Activated CD4-positive, alpha-beta memory T cell treated with anti-CD3 and anti-CD28 coated beads, Interleukin-2, amount 10 ng/mL, durations not matched to agents 7 days and 5 days (primary cell): ENCODE data around the gene ZXDC. TPM values are rescaled to one million over a fixed set of nuclear protein-coding genes. Genes with fewer than 3 reads are reported as not detected.
A peak's percentile ranks its signal among the peaks of the same experiment; 100 is the strongest.

Source experiments
- CTCF ChIA-PET: fragments of 350-600 bp; sonication (Branson Sonifier 250); formaldehyde crosslinking; loops from one replicate; lab custom pipeline; 2021; ENCODE audit warnings: antibody characterized with exemption, inconsistent platforms; lab: Charles Lee
- POLR2A ChIA-PET: fragments of 350-600 bp; sonication (Branson Sonifier 250); formaldehyde crosslinking; loops from one replicate; lab custom pipeline; 2021; ENCODE audit warnings: antibody characterized with exemption; lab: Charles Lee
- DNase-seq: peaks from one replicate; pipeline ENCODE4 v3.0.0-alpha.2; 2020
- H3K27ac Mint-ChIP-seq: one replicate; pipeline ENCODE4 v1.8.0; 2021; ENCODE audit warnings: mild to moderate bottlenecking, mixed read lengths
- H3K27me3 Mint-ChIP-seq: one replicate; pipeline ENCODE4 v1.8.0; 2021; ENCODE audit warnings: mixed read lengths
- H3K36me3 Mint-ChIP-seq: one replicate; pipeline ENCODE4 v1.8.0; 2021; ENCODE audit warnings: low read depth, mixed read lengths
- H3K4me1 Mint-ChIP-seq: one replicate; pipeline ENCODE4 v1.8.0; 2021; ENCODE audit warnings: mixed read lengths
- H3K4me3 Mint-ChIP-seq: one replicate; pipeline ENCODE4 v1.8.0; 2021; ENCODE audit warnings: mild to moderate bottlenecking, mixed read lengths
- H3K9me3 Mint-ChIP-seq: one replicate; pipeline ENCODE4 v1.8.0; 2021; ENCODE audit warnings: mixed read lengths
- total RNA-seq, 2 experiments: library from RNA; stranded (reverse); gene quantifications; one replicate each; pipeline ENCODE4 v1.2.3, GENCODE V29; 2021

ZXDC gene
- total RNA-seq, 2 experiments from 2014 or later: 23.8 to 23.9 TPM

- Mint-ChIP-seq H3K36me3 (peaks cover 33% of the 10 kb centered on the region), H3K27ac (no peak overlapping the region), H3K27me3 (no peaks in the 10 kb centered on the region), H3K4me1 (no peaks in the 10 kb centered on the region), H3K9me3 (no peaks in the 10 kb centered on the region), H3K4me3 (no peak overlapping the region)
- DNase-seq: no peak
- ChIA-PET POLR2A (interaction anchor here (1.3 kb wide), 1 partner anchor 16 kb away, joined by 4 read pairs; the partner anchor contains the start of gene ZXDC), CTCF (no interaction called here)
Observed at GRCh38 chr3:126459763-126460127, 15.9 kb downstream of the ZXDC start.

GRCh38 chr3:126459111-126459762 is 16.5 kb downstream of the ZXDC start:
- no peaks in the 10 kb centered on the region for H3K9me3 Mint-ChIP-seq
- no peaks in the 10 kb centered on the region for H3K27me3 Mint-ChIP-seq
- H3K4me1 Mint-ChIP-seq: no peaks in the 10 kb centered on the region
- ChIA-PET POLR2A (interaction anchor here (1.3 kb wide), 1 partner anchor 16 kb away, joined by 4 read pairs; the partner anchor contains the start of gene ZXDC), CTCF (no interaction called here)
- H3K36me3 Mint-ChIP-seq: peaks cover 34% of the 10 kb centered on the region
- no peak overlapping the region for H3K4me3 Mint-ChIP-seq
- H3K27ac Mint-ChIP-seq: no peak overlapping the region
- DNase-seq: no peak

GRCh38 chr3:126456766-126457388 is 18.8 kb downstream of the ZXDC start:
- CTCF ChIA-PET: no interaction called here
- Mint-ChIP-seq H3K27me3 (no peaks in the 10 kb centered on the region), H3K27ac (no peak overlapping the region), H3K36me3 (peaks cover 35% of the 10 kb centered on the region), H3K4me1 (no peaks in the 10 kb centered on the region), H3K4me3 (no peak overlapping the region), H3K9me3 (no peaks in the 10 kb centered on the region)
- DNase-seq: no peak
- POLR2A ChIA-PET: interaction anchor here (1.4 kb wide), 1 partner anchor 10 kb away, joined by 3 read pairs; no protein-coding TSS in a partner anchor

GRCh38 chr3:126456211-126456610 is 19.5 kb downstream of the ZXDC start:
- Mint-ChIP-seq H3K4me1 (no peaks in the 10 kb centered on the region), H3K9me3 (no peaks in the 10 kb centered on the region), H3K27ac (no peak overlapping the region), H3K36me3 (peaks cover 35% of the 10 kb centered on the region), H3K4me3 (no peak overlapping the region), H3K27me3 (no peaks in the 10 kb centered on the region)
- CTCF ChIA-PET: no interaction called here
- POLR2A ChIA-PET: interaction anchor here (1.4 kb wide), 1 partner anchor 9 kb away, joined by 3 read pairs; no protein-coding TSS in a partner anchor
- no peak for DNase-seq

GRCh38 chr3:126454437-126455198 is 21.1 kb downstream of the ZXDC start:
- Mint-ChIP-seq H3K27ac (no peak overlapping the region), H3K27me3 (no peaks in the 10 kb centered on the region), H3K9me3 (no peaks in the 10 kb centered on the region), H3K4me3 (no peak overlapping the region), H3K36me3 (peaks cover 33% of the 10 kb centered on the region), H3K4me1 (no peaks in the 10 kb centered on the region)
- POLR2A ChIA-PET: no interaction called here
- DNase-seq: no peak
- CTCF ChIA-PET: no interaction called here

- no peak for DNase-seq
- Mint-ChIP-seq H3K4me3 (no peak overlapping the region), H3K27ac (no peak overlapping the region), H3K27me3 (no peaks in the 10 kb centered on the region), H3K9me3 (no peaks in the 10 kb centered on the region), H3K36me3 (peaks cover 33% of the 10 kb centered on the region), H3K4me1 (no peaks in the 10 kb centered on the region)
- CTCF ChIA-PET: no interaction called here
- POLR2A ChIA-PET: no interaction called here
Observed at GRCh38 chr3:126454025-126454424, 21.7 kb downstream of the ZXDC start.

- Mint-ChIP-seq H3K27me3 (no peaks in the 10 kb centered on the region), H3K4me3 (no peak overlapping the region), H3K27ac (no peak overlapping the region), H3K36me3 (peaks cover 26% of the 10 kb centered on the region), H3K4me1 (no peaks in the 10 kb centered on the region), H3K9me3 (no peaks in the 10 kb centered on the region)
- POLR2A ChIA-PET: interaction anchor here (2.1 kb wide), 1 partner anchor 22 kb away, joined by 4 read pairs; no protein-coding TSS in a partner anchor
- CTCF ChIA-PET: no interaction called here
- DNase-seq: no peak
Observed at GRCh38 chr3:126452213-126452612, 23.5 kb downstream of the ZXDC start.

- Mint-ChIP-seq H3K9me3 (no peaks in the 10 kb centered on the region), H3K36me3 (peaks cover 26% of the 10 kb centered on the region), H3K27ac (no peak overlapping the region), H3K4me3 (no peak overlapping the region), H3K27me3 (no peaks in the 10 kb centered on the region), H3K4me1 (no peaks in the 10 kb centered on the region)
- ChIA-PET CTCF (no interaction called here), POLR2A (interaction anchor here (2.1 kb wide), 1 partner anchor 23 kb away, joined by 4 read pairs; no protein-coding TSS in a partner anchor)
- no peak for DNase-seq
Observed at GRCh38 chr3:126451511-126451910, 24.2 kb downstream of the ZXDC start.

- no peak for DNase-seq
- H3K9me3 Mint-ChIP-seq: no peaks in the 10 kb centered on the region
- ChIA-PET POLR2A (no interaction called here), CTCF (no interaction called here)
- no peak overlapping the region for H3K27ac Mint-ChIP-seq
- no peaks in the 10 kb centered on the region for H3K27me3 Mint-ChIP-seq
- peaks cover 26% of the 10 kb centered on the region for H3K36me3 Mint-ChIP-seq
- no peak overlapping the region for H3K4me3 Mint-ChIP-seq
- H3K4me1 Mint-ChIP-seq: no peaks in the 10 kb centered on the region
Observed at GRCh38 chr3:126450744-126451143, 24.9 kb downstream of the ZXDC start.

- H3K9me3 Mint-ChIP-seq: no peaks in the 10 kb centered on the region
Observed at GRCh38 chr3:126450219-126450618, 25.5 kb downstream of the ZXDC start.

GRCh38 chr3:126449621-126450051 is 26.1 kb downstream of the ZXDC start:
- no peak for DNase-seq
- POLR2A ChIA-PET: no interaction called here

More at GRCh38 chr3:126450219-126450618, 25.5 kb downstream of the ZXDC start:
- Mint-ChIP-seq H3K27me3 (no peaks in the 10 kb centered on the region), H3K4me3 (no peak overlapping the region), H3K27ac (no peak overlapping the region), H3K36me3 (peaks cover 24% of the 10 kb centered on the region), H3K4me1 (no peaks in the 10 kb centered on the region)
- POLR2A ChIA-PET: no interaction called here
- CTCF ChIA-PET: no interaction called here
- DNase-seq: peak; percentile 11

GRCh38 chr3:126448893-126449180 is 26.9 kb downstream of the ZXDC start:
- Mint-ChIP-seq H3K4me3 (no peak overlapping the region), H3K36me3 (peaks cover 17% of the 10 kb centered on the region), H3K27me3 (no peaks in the 10 kb centered on the region), H3K27ac (no peak overlapping the region), H3K9me3 (no peaks in the 10 kb centered on the region), H3K4me1 (no peaks in the 10 kb centered on the region)
- DNase-seq: no peak
- ChIA-PET POLR2A (no interaction called here), CTCF (no interaction called here)

More at GRCh38 chr3:126449621-126450051, 26.1 kb downstream of the ZXDC start:
- H3K4me3 Mint-ChIP-seq: no peak overlapping the region
- H3K4me1 Mint-ChIP-seq: no peaks in the 10 kb centered on the region
- H3K27ac Mint-ChIP-seq: no peak overlapping the region
- no peaks in the 10 kb centered on the region for H3K9me3 Mint-ChIP-seq
- H3K27me3 Mint-ChIP-seq: no peaks in the 10 kb centered on the region
- CTCF ChIA-PET: no interaction called here
- peaks cover 22% of the 10 kb centered on the region for H3K36me3 Mint-ChIP-seq
